ENCODE measurements around the gene LAMA3.

Gene LAMA3

DNA sequence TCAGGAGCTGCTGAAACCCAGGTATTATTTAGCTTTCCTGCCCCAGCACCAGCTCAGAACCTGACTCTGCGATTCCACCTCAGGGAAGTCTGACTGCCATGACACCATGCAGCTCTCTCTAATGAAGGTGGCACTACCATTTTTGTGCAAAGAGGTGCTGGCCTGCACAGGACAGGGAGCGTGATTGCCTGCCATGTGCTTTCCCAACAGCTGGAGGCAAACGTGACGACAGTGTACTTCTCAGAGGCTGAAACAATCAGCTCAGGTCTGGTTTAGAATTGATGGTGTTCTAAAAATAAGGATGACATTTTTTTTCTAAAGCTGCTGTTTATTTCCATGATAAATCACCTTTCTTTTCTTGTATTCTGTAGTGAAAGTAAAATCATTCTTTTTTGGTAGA is 250.1 kb downstream of the LAMA3 start:
- TF ChIP-seq, protein P1, sequence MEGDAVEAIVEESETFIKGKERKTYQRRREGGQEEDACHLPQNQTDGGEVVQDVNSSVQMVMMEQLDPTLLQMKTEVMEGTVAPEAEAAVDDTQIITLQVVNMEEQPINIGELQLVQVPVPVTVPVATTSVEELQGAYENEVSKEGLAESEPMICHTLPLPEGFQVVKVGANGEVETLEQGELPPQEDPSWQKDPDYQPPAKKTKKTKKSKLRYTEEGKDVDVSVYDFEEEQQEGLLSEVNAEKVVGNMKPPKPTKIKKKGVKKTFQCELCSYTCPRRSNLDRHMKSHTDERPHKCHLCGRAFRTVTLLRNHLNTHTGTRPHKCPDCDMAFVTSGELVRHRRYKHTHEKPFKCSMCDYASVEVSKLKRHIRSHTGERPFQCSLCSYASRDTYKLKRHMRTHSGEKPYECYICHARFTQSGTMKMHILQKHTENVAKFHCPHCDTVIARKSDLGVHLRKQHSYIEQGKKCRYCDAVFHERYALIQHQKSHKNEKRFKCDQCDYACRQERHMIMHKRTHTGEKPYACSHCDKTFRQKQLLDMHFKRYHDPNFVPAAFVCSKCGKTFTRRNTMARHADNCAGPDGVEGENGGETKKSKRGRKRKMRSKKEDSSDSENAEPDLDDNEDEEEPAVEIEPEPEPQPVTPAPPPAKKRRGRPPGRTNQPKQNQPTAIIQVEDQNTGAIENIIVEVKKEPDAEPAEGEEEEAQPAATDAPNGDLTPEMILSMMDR (conservative IDR thresholded peaks at IDR 0.05), result no peak
- TF ChIP-seq ZFX (IDR thresholded peaks at IDR 0.05), result no peak
- H3K27ac ChIP-seq, result no peak overlapping the region

DNA sequence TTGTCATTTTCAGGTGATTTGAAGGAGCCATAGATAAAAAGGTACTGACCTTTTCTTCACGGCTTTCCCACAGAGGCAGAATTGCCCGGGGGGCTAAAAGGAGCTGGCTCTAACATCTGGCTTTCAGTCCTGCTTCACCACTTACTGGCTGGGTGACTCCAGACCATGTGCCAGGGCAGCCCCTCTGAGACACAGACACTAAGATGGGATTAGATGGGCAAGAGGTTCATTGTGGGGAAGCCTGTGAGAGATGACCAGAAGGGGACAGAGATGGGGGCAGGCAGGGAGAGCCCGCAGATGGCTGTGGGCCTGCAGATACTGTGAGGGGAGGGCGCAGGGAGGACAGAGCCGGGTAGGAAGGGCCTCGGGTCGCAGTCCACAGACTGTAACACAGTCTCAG is 250.6 kb downstream of the LAMA3 start:
- no peak overlapping the region for H3K27ac ChIP-seq
- TF ChIP-seq, protein P1 (conservative IDR thresholded peaks at IDR 0.05), result no peak
- TF ChIP-seq ZFX (IDR thresholded peaks at IDR 0.05), result no peak

DNA sequence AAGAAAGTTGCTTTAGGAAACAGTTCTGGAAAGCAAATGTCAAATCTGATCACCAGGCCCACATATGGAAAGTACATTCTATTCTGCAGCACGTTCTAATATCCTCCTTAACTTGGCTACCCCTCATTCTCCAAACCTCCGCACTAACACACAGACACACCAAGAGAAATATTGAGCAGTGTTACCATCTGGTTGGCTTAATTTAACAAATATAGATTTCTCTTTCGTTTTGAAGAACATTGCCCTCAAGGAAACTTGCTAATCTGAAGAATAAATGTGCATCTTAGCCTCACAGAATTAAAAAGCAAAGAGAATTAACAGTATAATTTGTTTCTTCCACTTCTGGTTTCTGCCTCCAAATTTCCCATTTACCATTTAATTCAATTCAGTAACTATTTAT is 252.5 kb downstream of the LAMA3 start:
- no peak for TF ChIP-seq ZFX (IDR thresholded peaks at IDR 0.05)
- TF ChIP-seq, protein P1 (conservative IDR thresholded peaks at IDR 0.05), result no peak
- no peak overlapping the region for H3K27ac ChIP-seq

DNA sequence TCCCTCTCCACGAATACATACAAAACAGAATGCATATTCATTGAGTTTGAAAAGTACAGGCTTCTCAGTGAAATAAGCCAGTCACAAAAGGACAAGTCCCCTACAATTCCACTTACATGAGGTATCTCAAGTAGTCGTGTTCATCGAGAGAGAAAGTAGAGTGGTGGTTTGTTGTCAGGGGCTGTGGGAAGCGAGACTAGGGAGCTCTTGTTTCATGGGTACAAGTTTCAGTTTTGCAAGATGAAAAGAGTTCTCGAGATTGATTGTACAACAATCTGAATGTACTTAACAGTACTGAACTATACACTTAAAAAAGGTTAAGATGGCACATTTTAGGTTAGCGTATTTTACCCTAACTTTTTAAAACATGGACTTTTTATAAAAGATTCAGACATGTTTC is 253.9 kb downstream of the LAMA3 start:
- TF ChIP-seq, protein P1 (conservative IDR thresholded peaks at IDR 0.05), result no peak
- TF ChIP-seq ZFX (IDR thresholded peaks at IDR 0.05), result no peak
- no peak overlapping the region for H3K27ac ChIP-seq

DNA sequence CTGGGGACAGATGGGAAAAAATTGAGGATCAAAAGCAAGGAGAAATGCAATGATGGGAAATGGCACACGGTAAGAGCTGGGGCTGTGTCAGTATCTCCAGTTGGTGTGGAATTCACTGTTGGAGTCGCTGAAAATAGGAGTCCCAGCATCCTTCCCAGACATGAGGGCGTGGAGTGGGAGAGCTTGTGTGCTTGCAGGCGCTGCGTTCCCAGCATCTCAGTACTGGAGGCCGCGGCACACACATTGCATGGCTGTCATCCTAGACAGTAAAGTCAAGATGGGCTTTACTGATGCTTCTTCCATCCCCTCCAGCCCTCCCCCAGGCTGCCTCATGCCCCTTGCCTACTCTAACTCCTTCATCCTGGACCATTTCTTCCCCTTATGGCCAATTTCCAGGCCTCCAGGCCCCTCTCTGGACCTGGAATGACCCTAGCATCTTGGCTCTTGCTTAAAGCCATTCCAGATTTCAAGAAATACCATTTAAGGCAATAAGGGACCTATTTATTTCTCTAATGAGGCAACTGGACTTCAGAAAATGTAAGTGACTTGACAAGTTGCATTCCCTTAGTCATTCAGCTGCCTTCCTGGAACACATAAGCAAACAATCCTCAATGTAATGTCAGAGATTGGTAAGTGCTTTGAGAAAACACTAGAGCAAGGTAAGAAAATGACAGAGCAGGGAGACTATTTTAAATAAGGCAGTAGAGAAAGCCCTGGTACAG is 254.8 kb downstream of the LAMA3 start:
- no peak overlapping the region for H3K27ac ChIP-seq

DNA sequence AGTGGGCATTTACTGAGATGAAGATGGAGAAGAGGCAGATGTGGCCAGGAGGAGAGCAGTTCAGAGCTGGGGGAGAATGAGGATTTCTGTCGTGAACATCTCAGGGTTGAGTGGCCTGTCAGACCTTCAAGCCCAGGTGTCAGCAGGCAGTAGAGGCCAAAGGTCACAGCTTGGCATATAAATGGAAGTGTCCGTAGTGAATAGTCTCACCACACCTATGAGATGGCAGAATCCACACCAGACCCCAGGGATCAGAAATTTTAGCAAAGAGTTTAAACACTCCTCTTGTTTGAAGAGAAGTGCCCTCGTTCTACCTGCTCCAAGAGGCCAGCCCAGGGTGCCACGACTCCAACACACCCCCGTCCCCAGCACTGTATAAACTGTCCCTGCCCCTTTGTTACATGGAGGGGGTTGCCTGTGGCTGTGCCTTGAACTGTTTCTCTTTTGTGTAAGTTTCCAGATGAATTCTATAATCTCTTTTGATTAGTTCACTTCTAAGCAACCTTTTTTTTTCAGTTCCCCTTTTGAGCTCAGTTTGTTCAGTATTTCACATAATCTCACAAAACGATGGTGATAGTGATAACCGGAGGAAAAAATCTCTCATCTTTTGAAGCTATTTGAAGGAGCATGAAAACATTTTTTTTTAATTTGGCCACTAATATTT is 256.3 kb downstream of the LAMA3 start:
- no peak for TF ChIP-seq ZFX (IDR thresholded peaks at IDR 0.05)
- TF ChIP-seq, protein P1 (conservative IDR thresholded peaks at IDR 0.05), result no peak
- no peak overlapping the region for H3K27ac ChIP-seq

More for the DNA sequence above, 254.8 kb downstream of the LAMA3 start:
- TF ChIP-seq ZFX (IDR thresholded peaks at IDR 0.05), result no peak
- TF ChIP-seq, protein P1 (conservative IDR thresholded peaks at IDR 0.05), result no peak

DNA sequence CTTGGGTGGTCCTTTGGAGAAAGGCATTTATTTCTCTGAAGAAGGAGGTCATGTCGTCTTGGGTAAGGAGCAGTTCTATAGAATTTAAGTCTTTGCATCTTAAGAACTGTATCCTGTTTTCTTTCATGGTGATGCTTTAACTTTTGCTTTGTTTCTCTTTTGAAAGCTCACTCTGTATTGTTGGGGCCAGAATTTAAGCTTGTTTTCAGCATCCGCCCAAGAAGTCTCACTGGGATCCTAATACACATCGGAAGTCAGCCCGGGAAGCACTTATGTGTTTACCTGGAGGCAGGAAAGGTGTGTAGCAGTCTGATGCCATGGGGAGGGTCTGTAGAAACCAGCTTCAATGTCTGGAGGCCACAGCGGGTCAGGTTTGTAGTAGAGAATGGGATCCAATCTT is 260.6 kb downstream of the LAMA3 start:
- no peak for TF ChIP-seq ZFX (IDR thresholded peaks at IDR 0.05)
- TF ChIP-seq, protein P1 (conservative IDR thresholded peaks at IDR 0.05), result no peak
- no peak overlapping the region for H3K27ac ChIP-seq

Measured in C4-2B (cell line).